KOPT-K1 (cell line): ENCODE measurements around the gene GPRC5B.

ENCODE experiments used
- H3K27ac ChIP-seq: fragments of 200-600 bp; sonication (generic); 2 replicates; pipeline ENCODE4 v1.5.1; 2016; ENCODE audit warnings: antibody characterized with exemption, mild to moderate bottlenecking, low read depth, low read length; ENCODE audit not compliant: poor library complexity, severe bottlenecking
- H3K36me3 ChIP-seq: fragments of 200-600 bp; sonication (generic); 2 replicates; pipeline ENCODE4 v1.5.1; 2017; ENCODE audit warnings: antibody characterized with exemption, mild to moderate bottlenecking, low read length, moderate library complexity; ENCODE audit not compliant: insufficient read depth
- H3K9me3 ChIP-seq: fragments of 200-600 bp; sonication (generic); 2 replicates; pipeline ENCODE4 v1.5.1; 2017; ENCODE audit warnings: antibody characterized with exemption, low read length, mild to moderate bottlenecking; ENCODE audit not compliant: insufficient read depth, poor library complexity, severe bottlenecking

Gene GPRC5B

DNA sequence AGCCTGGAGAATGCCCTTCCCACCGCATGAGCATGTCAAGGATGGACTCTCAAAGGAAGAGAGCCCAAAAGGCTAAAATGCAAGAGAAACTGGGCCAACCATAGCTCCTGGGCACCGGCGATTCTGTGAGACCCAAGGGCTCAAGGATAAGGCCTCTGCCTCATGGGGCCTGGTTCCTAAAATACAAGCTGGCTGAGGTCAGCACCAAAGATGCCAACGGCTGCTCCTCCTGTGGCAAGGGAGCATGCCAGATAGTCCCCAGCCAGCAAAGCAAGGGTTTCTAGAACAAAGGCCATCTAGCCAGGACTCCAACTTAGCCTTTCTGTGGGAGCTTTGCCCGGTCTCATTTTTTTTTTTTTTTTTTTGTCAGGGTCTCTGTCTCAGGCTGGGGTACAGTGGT lies 20.1 kb downstream of the GPRC5B start:
- no peak overlapping the region for H3K27ac ChIP-seq
- H3K9me3 ChIP-seq = no peaks in the 10 kb centered on the region
- no peaks in the 10 kb centered on the region for H3K36me3 ChIP-seq

DNA sequence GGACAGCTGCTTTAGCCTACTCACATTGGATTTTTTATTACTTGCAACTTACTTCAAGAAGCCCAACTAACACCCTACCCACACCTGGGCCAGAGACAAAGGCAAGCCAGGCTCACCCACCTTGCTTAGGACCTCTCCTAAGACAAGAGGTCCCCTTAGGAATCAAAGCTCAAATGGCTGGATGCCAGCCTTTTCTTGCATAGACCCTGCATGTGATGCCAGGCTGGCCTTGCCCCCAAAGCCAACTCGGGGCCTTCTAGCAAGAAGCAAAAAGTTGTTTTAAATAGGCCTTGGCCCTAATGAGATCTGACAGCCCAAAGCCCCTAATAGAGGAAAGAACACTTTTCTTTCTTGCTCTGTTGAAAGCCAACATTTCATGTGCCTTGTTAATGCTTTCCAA lies 20.7 kb downstream of the GPRC5B start:
- Histone ChIP-seq H3K9me3 (no peaks in the 10 kb centered on the region), H3K27ac (no peak overlapping the region), H3K36me3 (no peaks in the 10 kb centered on the region)

DNA sequence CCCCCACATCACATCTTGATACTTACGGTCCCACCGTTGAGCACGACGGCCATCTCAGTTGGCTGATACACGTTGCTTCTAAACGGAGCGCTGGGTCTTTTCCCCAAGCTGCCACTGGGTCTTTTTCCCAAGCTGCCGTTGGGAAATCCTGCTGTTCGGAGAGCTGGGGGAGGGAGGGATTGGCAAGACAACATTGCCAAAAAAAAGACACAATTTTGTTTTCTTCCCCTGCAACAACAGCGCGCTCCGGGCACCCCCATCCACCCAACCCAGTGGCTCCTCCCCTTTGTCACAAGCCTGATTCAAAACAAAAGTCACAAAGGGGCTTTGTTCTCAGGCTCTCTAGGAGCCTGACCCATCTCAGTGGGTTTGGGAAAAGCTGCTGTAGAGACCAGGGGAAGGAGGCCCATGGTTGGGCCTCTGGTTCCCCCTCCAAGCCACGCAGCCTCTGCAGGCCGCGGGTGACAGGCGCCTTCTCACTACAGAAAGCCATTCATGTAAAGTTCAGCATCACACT lies 22.8 kb downstream of the GPRC5B start:
- H3K9me3 ChIP-seq = no peaks in the 10 kb centered on the region
- H3K27ac ChIP-seq = no peak overlapping the region
- H3K36me3 ChIP-seq = no peaks in the 10 kb centered on the region

DNA sequence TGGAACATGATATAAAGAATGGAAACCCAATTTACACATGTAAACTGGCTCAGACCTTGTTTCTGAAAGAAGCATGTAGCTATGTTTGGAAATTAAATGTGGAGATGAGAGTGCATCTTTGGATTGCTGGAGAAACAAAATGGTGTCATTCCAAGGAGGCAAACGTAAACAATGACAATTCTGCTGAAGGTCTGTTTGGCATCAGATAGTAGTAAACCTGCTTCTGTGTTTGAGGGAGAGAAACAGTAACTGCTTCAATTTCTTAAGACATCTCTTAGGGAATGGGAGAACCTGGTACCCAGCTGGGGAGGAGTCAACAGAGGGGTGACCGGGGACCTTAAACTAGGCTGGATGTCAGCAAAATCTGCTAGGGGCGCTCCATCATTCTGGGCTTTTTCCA lies 23.5 kb downstream of the GPRC5B start:
- no peak overlapping the region for H3K27ac ChIP-seq
- H3K9me3 ChIP-seq = no peaks in the 10 kb centered on the region
- H3K36me3 ChIP-seq = no peaks in the 10 kb centered on the region

DNA sequence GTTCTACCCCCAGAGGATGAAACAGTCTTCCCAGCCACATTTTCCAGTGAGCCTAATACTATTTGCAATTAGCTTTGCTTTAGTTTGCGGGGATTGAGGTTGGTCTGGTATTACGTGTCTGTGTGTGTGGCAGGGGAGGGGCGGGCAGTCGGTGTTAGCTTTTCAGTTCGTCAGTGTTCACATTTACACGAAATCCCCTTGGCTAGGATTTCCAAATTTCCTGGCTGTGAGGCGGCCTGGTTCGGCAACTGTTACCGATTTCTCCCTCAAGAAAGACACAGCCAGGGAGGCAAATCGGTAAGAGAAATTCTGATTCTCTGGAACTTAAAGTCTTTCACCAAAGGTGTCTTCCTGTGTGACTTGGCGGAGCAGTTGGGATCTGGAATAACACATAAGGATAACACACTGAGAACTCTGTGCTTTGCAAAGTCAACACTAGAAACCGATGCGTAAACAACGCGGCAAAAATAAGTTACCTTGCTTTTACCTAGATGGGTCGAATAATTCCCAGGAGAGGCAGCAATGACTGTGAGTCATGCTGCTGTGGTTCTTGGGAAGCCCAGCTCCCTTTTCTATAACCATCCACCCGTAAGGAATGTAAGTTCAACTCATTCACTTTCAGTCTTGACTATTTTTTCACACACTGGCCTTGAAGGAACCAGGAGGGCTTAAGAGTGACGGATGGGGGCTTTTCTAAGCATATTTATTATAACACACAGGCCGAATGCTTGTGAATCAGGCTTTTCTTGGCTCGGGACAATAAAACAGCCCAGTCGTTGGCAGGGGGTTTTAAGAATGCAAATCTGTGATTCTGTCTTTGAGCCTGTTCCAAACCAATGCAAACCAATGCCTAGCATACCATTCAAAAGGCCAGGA lies 24.2 kb downstream of the GPRC5B start:
- Histone ChIP-seq H3K36me3 (no peaks in the 10 kb centered on the region), H3K27ac (no peak overlapping the region), H3K9me3 (no peaks in the 10 kb centered on the region)

DNA sequence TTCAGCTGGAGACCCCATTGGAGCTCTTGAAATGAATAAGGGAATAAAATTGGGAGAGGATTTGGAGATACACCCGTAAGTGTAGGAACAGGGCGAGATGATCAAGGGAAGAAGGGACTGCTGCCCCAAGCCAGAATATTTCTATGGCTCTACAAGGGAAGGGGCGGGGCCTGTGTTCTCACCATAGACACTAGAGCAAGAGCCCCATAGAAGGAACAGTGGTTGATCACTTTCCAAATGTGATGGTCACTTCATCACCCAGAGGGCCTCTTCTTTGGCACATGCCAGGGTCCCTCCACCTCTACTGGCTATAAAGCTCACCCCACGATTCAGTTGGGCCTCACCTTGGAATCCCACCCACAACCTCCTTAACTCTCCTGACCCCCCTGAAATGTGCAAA lies 25.0 kb downstream of the GPRC5B start:
- no peak overlapping the region for H3K27ac ChIP-seq
- no peaks in the 10 kb centered on the region for H3K36me3 ChIP-seq
- no peaks in the 10 kb centered on the region for H3K9me3 ChIP-seq

DNA sequence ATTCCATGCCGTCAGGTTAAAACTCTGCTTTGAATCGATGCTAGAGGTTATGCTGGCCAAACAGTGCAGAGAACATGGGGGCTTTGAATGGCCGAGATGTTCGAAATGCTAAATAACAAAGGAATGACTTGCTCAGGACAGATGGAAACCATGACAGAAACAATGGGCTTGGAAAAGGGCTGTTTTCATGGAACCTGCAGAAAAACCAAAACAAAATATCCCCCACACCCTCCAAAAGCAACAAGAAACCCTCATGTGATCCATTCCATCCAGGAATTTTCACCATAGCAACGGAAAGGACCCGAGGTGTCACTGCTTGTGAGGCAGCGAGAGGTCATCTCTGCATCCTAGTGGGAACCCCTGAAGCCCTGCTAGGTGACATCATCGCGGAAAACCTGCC lies 25.5 kb downstream of the GPRC5B start:
- H3K36me3 ChIP-seq = no peaks in the 10 kb centered on the region
- H3K27ac ChIP-seq = no peak overlapping the region
- H3K9me3 ChIP-seq = no peaks in the 10 kb centered on the region

DNA sequence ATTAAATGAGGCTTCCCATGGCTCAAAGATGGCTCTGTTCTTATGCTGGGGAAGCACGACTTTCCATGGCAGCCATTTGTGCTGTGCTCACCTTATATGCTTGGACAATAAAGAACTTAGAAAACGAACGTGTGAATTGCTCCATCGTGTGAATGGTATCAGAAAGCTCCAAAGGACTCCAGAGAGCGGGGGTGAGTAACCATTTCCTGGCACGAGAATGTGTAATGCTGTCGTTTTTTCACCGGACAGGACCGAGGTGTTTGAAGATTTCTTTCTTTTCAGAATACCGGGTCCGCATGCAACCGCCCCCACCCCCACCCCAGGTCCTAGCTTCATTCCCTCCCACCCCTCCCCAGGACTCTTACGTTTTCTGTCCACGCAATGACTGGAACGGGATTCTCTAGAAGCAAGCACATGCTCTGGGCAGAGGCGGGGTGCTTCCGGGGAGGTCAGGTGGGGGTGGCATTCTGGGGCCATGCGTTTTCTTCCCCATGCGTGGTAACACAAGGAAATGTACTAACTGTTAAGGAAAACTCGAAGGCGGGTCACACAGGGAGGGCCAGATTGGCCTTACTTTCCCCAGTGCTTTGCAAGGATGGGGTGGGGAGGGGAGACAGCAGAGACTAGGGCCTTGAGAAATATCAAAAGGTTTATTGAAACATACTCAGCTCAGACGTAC lies 26.2 kb downstream of the GPRC5B start:
- Histone ChIP-seq H3K9me3 (no peaks in the 10 kb centered on the region), H3K36me3 (no peaks in the 10 kb centered on the region), H3K27ac (no peak overlapping the region)

DNA sequence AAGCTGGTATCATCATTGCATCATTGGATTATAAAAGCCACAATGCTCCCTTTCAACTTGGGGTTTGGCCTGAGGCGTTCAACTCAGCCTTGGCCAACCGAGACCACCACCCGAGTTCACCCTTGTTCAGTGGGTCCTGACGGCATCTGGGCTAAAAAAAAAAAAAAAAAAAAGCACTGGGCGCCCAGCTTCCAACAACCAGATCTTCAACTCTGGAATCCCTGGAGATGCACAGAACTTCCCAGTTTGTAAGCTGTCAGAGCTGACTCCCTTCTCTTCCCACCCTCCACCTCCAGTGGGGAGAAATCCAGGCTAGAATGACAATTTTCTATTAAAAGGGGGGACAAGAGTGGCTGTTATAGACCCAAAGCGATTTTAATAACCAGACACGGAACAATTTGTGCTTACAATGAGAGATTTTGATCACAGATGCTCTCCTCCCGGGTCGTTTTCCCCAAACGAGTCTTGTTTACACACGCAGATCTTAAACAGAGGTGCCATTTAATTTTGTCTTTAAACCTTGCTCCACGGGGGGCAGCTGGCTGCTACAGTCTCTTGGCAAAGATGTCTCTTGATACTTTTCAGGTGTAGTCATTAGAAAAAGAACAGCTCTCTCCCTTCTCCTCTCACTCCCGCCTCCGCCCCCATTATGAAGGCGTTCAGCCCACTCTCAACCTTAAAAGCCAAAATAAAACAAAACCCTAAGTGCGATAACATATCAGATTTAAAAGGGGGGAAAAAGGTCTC lies 26.9 kb downstream of the GPRC5B start:
- no peaks in the 10 kb centered on the region for H3K36me3 ChIP-seq
- H3K9me3 ChIP-seq = no peaks in the 10 kb centered on the region
- no peak overlapping the region for H3K27ac ChIP-seq

DNA sequence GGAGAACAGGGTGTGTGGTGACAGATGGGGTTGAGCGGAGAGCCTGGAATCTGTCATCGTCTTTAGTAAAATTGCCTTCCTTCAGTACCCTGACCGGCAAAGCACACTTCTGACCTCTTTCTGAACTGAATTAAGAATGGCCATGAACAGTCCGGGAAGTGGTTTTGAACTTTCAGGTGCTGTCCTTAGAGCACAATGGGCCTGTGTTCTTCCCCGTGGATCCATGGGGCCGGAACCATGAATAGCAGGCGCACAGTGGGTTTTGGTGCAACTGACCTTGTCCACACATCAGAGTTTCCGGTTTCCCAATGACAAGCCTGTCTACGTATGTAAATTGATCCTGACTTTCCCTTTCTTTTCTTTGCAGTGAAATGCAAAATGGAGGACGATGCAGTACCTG lies 28.5 kb downstream of the GPRC5B start:
- Histone ChIP-seq H3K27ac (no peak overlapping the region), H3K9me3 (no peaks in the 10 kb centered on the region), H3K36me3 (no peaks in the 10 kb centered on the region)

DNA sequence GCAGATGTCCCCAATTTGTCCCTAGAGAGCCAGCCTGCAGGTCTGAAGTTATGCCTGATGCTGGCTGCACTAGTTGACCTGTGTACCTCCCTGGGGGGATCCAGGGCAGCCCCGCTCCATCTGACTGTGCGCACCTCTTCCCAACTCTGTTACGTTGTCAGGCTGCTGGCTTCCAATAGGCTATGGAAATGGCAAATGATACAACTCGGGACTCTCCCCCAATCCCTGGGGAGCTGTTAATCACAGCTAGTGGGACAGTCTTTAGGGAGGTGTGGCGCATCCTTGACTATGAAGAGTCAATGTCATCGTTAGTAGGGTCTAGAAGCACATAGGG lies 30.1 kb downstream of the GPRC5B start:
- Histone ChIP-seq H3K9me3 (no peaks in the 10 kb centered on the region), H3K36me3 (no peaks in the 10 kb centered on the region), H3K27ac (no peak overlapping the region)

DNA sequence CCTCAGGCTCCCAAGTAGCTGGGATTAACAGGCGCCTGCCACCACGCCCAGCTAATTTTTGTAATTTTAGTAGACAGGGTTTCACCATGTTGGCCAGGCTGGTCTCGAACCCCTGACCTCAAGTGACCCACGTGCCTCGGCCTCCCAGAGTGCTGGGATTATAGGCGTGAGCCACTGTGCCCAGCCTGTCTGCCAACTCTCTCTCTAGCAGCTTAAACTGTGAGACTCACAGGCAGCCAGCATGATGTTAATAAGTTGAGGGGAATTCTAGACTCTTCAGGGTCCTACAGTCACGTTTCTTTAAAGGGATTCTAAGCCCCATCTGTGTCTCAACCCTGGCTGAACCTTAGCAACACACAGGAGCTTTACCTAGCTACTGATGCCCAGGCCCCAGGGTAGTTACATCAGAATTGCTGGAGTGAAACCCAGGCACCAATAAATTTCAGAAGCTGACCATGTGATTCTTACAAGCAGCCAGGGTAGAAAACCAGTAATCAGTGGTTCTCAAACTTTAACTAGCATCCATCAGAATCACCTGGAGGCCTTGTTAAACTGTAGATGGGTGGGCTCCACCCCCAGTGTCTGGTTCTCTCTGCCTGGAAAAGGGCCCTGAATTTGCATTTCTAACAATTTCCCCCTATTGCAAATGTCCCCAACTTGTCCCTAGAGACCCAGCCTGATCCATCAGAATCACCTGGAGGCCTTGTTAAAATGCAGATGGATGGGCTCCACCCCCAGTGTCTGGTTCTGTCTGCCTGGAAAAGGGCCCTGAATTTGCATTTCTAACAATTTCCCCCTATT lies 30.7 kb downstream of the GPRC5B start:
- no peak overlapping the region for H3K27ac ChIP-seq
- no peaks in the 10 kb centered on the region for H3K9me3 ChIP-seq
- H3K36me3 ChIP-seq = no peaks in the 10 kb centered on the region

DNA sequence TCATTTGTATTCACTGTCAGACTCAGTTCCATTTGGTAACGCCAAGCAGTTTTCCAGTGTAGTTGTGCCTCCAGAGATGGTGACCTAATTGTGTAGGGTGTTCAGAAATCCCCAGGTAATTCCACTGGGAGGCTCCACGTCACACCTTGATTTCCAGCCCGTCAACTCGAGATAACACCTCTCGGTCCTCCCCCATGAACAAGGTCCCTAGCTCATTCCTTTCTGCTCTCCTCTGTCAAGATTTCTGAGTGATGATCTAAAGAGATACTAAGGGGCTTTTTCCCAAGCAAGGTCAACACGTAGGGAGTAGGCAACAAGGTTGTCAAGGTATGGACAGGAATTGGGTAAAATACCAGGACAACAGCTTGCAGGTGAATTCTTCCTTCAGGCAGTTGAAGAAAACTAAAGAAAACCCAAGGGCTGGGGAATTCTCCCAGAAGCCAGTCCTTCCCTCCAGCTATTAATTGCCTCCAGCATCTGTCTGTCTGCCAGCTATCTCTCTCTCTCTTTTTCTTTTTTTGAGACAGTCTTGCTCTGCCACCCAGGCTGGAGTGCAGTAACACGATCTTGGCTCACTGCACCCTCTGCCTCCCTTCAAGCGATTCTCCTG lies 31.4 kb downstream of the GPRC5B start:
- Histone ChIP-seq H3K36me3 (no peaks in the 10 kb centered on the region), H3K27ac (no peak overlapping the region)

DNA sequence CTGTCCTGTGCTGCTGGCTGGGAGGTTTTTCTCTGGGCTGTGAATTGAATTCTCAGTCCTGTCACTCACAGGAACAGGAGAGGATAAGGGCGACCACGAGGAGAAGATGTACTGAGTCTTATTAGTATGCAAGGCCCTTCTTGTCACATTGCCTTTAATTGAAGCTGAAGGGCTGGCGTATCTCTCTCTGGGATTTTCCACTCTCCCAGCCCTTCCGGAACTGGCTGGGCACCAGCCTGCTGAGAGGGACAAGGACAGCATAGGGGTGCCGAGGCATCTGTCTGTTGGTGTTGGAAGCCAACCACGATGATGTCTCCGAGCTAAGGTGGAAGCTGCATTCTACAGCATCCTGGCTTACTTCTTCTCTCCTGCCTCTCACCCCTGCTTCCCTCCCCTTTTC lies 33.2 kb downstream of the GPRC5B start:
- Histone ChIP-seq H3K36me3 (no peaks in the 10 kb centered on the region), H3K9me3 (no peaks in the 10 kb centered on the region), H3K27ac (no peak overlapping the region)

More for the DNA sequence above, 31.4 kb downstream of the GPRC5B start:
- H3K9me3 ChIP-seq = no peaks in the 10 kb centered on the region
